HG02571 (cell line): Measurements from ENCODE around the gene IQCE.
"Not testable (repeated sequence)": the region's sequence is repeated elsewhere in the genome, so short reads cannot be mapped to it uniquely, and the experiment has no call there.

Experiments
- ATAC-seq: cut with Tn5 transposase; IDR thresholded peaks from one replicate; pipeline ENCODE4 v1.9.1; 2021; ENCODE audit warnings: mild to moderate bottlenecking, moderate library complexity; ENCODE audit not compliant: unreplicated experiment

Gene IQCE

DNA sequence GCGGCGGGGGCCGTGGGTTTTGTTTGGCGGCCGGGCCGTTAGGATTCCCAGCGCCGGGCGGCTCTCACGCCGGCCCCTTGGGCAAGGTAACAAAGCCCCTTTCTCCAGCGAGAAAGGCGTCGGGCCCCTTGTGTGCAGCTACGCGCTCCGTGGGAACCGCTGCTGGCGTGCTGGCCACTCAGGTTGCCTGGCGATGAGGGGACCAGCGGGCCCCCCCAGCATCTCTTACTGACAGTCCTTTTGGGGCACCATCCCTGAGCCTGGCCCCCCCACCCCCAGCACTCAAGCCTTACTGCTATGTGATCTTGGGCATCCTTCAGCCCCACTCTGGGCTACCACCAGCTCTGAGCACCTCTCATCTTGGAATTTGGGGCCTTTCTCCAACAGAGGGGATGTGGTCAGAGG, 37.4 kb upstream of the IQCE start:
- no peak for ATAC-seq

DNA sequence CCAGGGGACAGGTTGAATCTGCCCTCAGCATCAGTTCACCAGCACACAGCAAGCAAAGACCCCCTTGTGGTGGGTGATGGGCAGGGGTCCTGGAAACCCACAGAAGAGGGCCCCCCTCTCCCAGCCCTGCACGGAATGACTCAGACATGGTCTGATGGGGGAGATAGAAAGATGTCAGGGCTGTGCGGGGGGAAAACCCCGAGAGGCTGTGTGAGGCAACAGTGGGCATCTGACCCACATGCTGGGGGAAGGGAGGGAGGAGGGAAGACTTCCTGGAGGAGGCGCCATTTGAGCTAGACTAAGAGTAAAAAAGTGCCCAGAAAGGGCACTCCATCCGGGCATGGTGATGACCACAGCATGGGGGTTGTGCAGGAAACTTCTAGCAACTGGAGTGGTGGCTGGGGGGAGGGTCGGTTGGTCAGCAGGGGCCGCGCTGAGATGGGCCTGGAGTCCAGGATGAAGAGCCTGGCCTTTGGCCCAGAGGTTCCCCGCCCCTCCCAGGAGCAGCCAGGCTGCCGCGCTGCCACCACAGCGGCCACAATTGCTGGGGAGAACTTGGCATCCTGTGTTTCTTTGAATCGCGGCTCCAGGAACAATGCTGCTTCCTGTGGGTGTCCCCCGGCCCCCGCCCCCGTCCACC, 36.7 kb upstream of the IQCE start:
- ATAC-seq, result no peak

- ATAC-seq, result no peak
Measured at GRCh38 chr7:2522780-2523433, 35.9 kb upstream of the IQCE start.

GRCh38 chr7:2523461-2523936, 35.3 kb upstream of the IQCE start:
- ATAC-seq, result no peak

- ATAC-seq, result no peak
Measured at GRCh38 chr7:2523941-2524807, 34.6 kb upstream of the IQCE start.

GRCh38 chr7:2524808-2525657, 33.7 kb upstream of the IQCE start:
- no peak for ATAC-seq

DNA sequence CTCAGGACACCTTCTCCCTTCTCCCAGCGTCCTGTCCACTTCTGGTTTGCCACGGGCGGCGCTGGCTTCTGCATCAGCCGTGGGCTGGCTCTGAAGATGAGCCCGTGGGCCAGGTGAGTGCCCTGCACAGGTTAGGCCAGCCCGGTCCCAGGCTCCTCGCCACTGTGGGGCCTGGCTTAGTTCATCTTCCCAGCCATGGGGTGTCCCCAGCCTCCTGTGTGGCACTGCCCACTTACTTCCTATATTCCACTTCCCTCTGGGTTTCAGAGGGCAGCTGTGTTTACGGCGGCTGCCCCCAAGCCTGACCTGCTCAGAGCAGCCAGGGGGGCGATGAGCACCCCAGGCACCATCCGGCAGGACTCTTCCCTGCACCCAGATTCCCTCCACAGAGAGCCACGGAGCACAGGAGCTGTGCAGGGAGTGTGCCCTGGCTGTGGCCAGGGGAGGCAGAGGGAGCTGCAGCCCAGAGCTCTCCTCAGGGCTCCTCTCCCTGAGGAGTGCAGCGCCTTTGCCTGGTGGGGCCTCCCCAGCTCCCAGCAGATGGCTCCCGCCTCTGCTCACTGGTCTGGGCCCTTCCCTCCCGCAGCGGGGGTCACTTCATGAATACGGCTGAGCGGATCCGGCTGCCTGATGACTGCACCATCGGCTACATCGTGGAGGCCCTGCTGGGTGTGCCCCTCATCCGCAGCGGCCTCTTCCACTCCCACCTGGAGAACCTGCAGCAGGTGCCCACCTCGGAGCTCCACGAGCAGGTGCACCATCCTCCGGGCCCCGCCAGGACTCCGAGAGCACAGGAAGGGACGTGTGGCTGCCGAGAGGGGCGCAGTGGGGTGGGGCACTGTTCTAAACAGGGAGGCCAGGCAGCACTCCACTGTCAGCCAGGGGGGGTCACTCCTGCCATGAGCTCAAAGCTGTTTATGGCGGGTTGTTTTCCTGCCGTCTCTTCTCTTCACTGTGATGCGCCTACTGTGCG, 32.8 kb upstream of the IQCE start:
- no peak for ATAC-seq

- no peak for ATAC-seq
Measured at GRCh38 chr7:2526659-2527504, 31.9 kb upstream of the IQCE start.

- ATAC-seq, result no peak
Measured at GRCh38 chr7:2527505-2528467, 31.0 kb upstream of the IQCE start.

- no peak for ATAC-seq
Measured at GRCh38 chr7:2528481-2529095, 30.2 kb upstream of the IQCE start.

DNA sequence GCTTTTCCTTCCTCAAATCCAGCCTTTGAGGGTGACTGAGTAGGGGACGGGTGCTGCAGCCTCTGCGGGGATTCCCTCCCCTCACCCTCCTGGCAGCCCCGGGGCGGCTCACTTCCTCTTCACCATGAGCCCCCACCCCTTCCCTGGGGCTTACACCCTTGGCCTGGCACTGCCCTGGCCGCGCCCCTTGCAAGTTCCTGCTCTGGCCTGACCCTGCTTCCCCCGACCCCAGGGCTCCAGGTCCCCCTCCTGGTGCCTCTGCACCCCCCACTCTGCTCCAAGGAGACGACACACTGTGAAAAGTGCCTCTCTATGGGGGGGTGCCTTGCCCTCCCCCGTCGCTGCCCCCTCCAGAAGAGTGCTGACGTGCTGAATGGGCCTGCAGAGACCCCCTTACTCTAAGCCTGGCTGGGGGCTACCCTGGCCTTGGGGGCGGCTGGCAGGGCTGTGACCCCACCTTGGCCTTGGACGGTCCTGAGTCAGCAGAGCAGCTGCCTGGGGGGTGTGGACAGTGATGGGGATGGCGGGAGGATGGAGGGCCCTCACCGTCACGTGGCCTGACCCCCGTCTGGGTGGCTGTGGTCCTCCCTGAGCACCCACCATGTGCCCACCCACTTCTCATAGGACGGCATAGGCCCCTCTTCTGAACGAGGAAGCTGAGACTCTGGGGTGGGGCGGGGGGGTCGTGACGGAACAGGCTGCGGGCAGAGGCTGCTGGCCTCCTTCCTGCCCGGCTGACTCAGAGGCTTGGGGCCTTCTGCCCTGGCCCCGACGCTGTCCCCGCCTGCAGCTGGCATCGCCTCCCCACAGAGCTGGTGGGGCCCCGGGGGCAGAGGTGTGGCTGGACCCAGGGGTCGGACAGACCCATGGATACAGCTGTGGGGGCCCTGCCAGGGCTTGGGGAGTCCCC, 29.4 kb upstream of the IQCE start:
- no peak for ATAC-seq

DNA sequence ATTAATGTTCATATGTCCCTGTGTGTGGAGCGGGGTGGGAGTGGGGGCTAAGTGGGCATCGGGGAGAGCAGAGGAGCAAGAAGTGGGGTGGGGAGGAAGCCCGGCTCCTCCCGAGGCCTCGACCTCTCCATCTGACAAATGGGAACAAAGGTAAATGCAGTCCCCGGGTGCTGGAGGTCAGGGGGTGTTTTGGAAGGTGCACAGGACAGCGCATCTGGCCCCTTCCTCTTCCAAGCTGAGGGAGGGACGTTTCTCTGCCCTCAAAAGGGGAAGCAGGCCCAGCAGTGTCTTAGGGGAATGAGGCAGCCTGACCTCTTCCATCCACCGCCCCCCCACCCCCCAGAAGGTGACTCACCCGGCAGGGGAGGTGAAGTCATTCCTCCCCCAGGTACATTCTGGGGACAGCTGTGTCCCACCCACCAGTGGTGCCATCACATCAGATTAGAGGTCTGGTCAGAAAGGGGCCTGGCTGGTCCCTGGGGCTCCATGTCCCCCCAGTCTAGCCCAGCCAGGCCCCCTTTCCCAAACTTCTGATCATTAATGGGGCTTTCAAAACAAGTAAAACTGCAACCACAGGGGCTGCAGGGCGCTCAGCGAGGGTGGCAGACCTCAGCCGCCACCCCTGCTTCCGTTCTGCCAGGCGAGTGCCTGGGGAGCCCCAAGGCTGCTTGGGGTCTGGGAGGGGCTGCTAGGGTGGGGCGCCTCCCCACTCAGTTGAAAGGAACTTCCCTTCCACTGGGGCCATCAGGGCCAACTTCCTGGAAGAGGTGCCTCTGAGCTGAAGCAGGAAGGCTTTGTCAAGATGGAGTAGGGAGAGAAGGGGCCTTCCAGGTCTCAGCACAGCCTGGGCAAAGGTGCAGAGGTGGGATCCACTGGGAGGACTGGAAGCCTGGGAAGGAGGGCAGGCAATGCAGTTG, 28.4 kb upstream of the IQCE start:
- ATAC-seq, result no peak

GRCh38 chr7:2530994-2531795, 27.6 kb upstream of the IQCE start:
- ATAC-seq, result not testable (repeated sequence)

GRCh38 chr7:2531796-2532110, 27.0 kb upstream of the IQCE start:
- not testable (repeated sequence) for ATAC-seq
